Liver (tissue), 9 donors: ENCODE measurements around the gene IQSEC1. TPM values are rescaled to one million over a fixed set of nuclear protein-coding genes. Genes with fewer than 3 reads are reported as not detected.

ENCODE experiments used
- DNase-seq: peaks from one replicate; pipeline ENCODE4 v3.0.0-alpha.2; 2017; ENCODE audit warnings: low spot score
- H3K27ac ChIP-seq, 2 donors: one replicate each; pipeline ENCODE4 v1.7.0; 2013; ENCODE audit warnings: inconsistent platforms in 2 of 2, low read length in 2 of 2, control low read depth in 1 of 2, low read depth in 1 of 2, mild to moderate bottlenecking in 1 of 2
- H3K27me3 ChIP-seq, 4 donors: one replicate each; pipeline versions ENCODE4 v1.6.1 to v1.7.0; 2013; ENCODE audit warnings: low read length in 3 of 4, inconsistent platforms in 1 of 4, mild to moderate bottlenecking in 1 of 4, moderate library complexity in 1 of 4; ENCODE audit not compliant: control insufficient read depth in 4 of 4, insufficient read depth in 4 of 4
- H3K36me3 ChIP-seq, 4 donors: one replicate each; pipeline versions ENCODE4 v1.6.1 to v1.7.0; 2013; ENCODE audit warnings: low read length in 3 of 4, mild to moderate bottlenecking in 3 of 4, low read depth in 1 of 4, moderate library complexity in 1 of 4; ENCODE audit not compliant: control insufficient read depth in 4 of 4, insufficient read depth in 3 of 4
- H3K4me1 ChIP-seq, 4 donors: one replicate each; pipeline versions ENCODE4 v1.6.1 to v1.7.0; 2013; ENCODE audit warnings: low read length in 3 of 4, mild to moderate bottlenecking in 3 of 4, moderate library complexity in 1 of 4; ENCODE audit not compliant: control insufficient read depth in 4 of 4, insufficient read depth in 4 of 4
- H3K4me3 ChIP-seq, 3 donors: one replicate each; pipeline versions ENCODE4 v1.6.1 to v1.7.0; 2013; ENCODE audit warnings: low read length in 3 of 3, control low read depth in 1 of 3, low read depth in 1 of 3, mild to moderate bottlenecking in 1 of 3
- H3K9ac ChIP-seq, 2 donors: one replicate each; pipeline ENCODE4 v1.7.0; 2013; ENCODE audit warnings: low read length in 2 of 2, mild to moderate bottlenecking in 2 of 2, moderate library complexity in 2 of 2, control low read depth in 1 of 2, low read depth in 1 of 2
- H3K9me3 ChIP-seq, 4 donors: one replicate each; pipeline versions ENCODE4 v1.6.1 to v1.7.0; 2013; ENCODE audit warnings: low read length in 3 of 4; ENCODE audit not compliant: control insufficient read depth in 4 of 4
- ATF3 ChIP-seq: IDR thresholded peaks from 2 replicates; pipeline ENCODE4 v1.6.1; 2016; ENCODE audit warnings: antibody characterized with exemption
- EGR1 ChIP-seq, 2 donors: IDR thresholded peaks; 2 replicates each; pipeline ENCODE4 v1.6.1; 2016 to 2018; ENCODE audit warnings: antibody characterized with exemption in 2 of 2, low read depth in 2 of 2
- FOXA1 ChIP-seq: IDR thresholded peaks from 2 replicates; pipeline ENCODE4 v1.6.1; 2016; ENCODE audit warnings: antibody characterized with exemption
- FOXA2 ChIP-seq: IDR thresholded peaks from 2 replicates; pipeline ENCODE4 v1.6.1; 2016; ENCODE audit warnings: antibody characterized with exemption
- GABPA ChIP-seq, 2 donors: IDR thresholded peaks in 1 of 2; conservative IDR thresholded peaks in 1 of 2; 2 replicates each; pipeline ENCODE4 v1.6.1; 2016; ENCODE audit warnings: antibody characterized with exemption in 2 of 2, mild to moderate bottlenecking in 1 of 2, moderate library complexity in 1 of 2
- HNF4A ChIP-seq, 2 donors: conservative IDR thresholded peaks; 2 replicates each; pipeline ENCODE4 v1.6.1; 2016; ENCODE audit warnings: antibody characterized with exemption in 2 of 2, mild to moderate bottlenecking in 2 of 2
- HNF4G ChIP-seq: IDR thresholded peaks from 2 replicates; pipeline ENCODE4 v1.6.1; 2016; ENCODE audit warnings: antibody characterized with exemption
- NR2F2 ChIP-seq: IDR thresholded peaks from 2 replicates; pipeline ENCODE4 v1.6.1; 2016; ENCODE audit warnings: antibody characterized with exemption
- RAD21 ChIP-seq, 2 donors: IDR thresholded peaks; 2 replicates each; pipeline ENCODE4 v1.6.1; 2016; ENCODE audit warnings: antibody characterized with exemption in 2 of 2, mild to moderate bottlenecking in 2 of 2
- REST ChIP-seq: IDR thresholded peaks from 2 replicates; pipeline ENCODE4 v1.6.1; 2016; ENCODE audit warnings: antibody characterized with exemption, mild to moderate bottlenecking
- RXRA ChIP-seq, 2 donors: IDR thresholded peaks; 2 replicates each; pipeline ENCODE4 v1.6.1; 2017 to 2018; ENCODE audit warnings: antibody characterized with exemption in 2 of 2, mild to moderate bottlenecking in 1 of 2
- SP1 ChIP-seq: IDR thresholded peaks from 2 replicates; pipeline ENCODE4 v1.6.1; 2018; ENCODE audit warnings: antibody characterized with exemption, mild to moderate bottlenecking
- ZBTB33 ChIP-seq: IDR thresholded peaks from 2 replicates; pipeline ENCODE4 v1.6.1; 2016; ENCODE audit warnings: antibody characterized with exemption
- WGBS: extraction: QIAGEN DNeasy Blood & Tissue Kit; methylation state at CpG from one replicate; pipeline ENCODE4 v1.1.7; 2013; 5-methylcytosine and 5-hydroxymethylcytosine counted together
- polyA plus RNA-seq, 2 donors: library from polyadenylated mRNA; stranded (reverse) in 1 of 2; unstranded in 1 of 2; fragments of 200-250 nt in 1 of 2; fragments of >200 nt in 1 of 2; fragmentation: Nextera tagmentation in 1 of 2; extraction: Ambion mirVana in 1 of 2; gene quantifications; one replicate each; pipeline versions ENCODE4 v1.2.1 to v1.2.3, GENCODE V29; 2013 to 2015
- total RNA-seq, 2 donors: library from RNA; depleted of rRNA; stranded (reverse); fragments of >200 nt; gene quantifications; one replicate each; pipeline ENCODE4 v1.2.3, GENCODE V29; 2014
- donor health status: healthy.
- donor health status: healthy.
- donor health status: healthy.
- donor health status: healthy.
- donor health status: healthy.

The IQSEC1 gene
- total and polyA plus RNA-seq, 4 donors = 12.7 to 56.0 (median 36.2) TPM

- 90% methylated on average over 10 of the region's 10 CpGs for WGBS
Observed at GRCh38 chr3:12977117-12977808, 96.0 kb downstream of the IQSEC1 start.

GRCh38 chr3:12975748-12976522, 97.3 kb downstream of the IQSEC1 start:
- Histone ChIP-seq H3K4me3 (no peak overlapping the region), H3K9me3 (no peaks in the 10 kb centered on the region), H3K36me3 (no peaks in the 10 kb centered on the region), H3K4me1 (peaks cover 0 to 5% (median 4%) of the 10 kb centered on the region in 4 donors), H3K27ac (no peak overlapping the region), H3K9ac (no peak overlapping the region), H3K27me3 (no peaks in the 10 kb centered on the region)
- 94% methylated on average over 12 of the region's 12 CpGs for WGBS
- no peak for DNase-seq
- TF ChIP-seq FOXA1 = no peak
- TF ChIP-seq SP1 = no peak
- no peak for TF ChIP-seq REST
- no peak for TF ChIP-seq ZBTB33
- TF ChIP-seq NR2F2 = no peak
- no peak for TF ChIP-seq EGR1 (IDR thresholded peaks at IDR 0.05; ENCODE audit: low read depth in 2 of 2)

More at GRCh38 chr3:12977117-12977808, 96.0 kb downstream of the IQSEC1 start:
- DNase-seq = no peak
- Histone ChIP-seq H3K27me3 (no peaks in the 10 kb centered on the region), H3K9me3 (no peaks in the 10 kb centered on the region), H3K36me3 (no peaks in the 10 kb centered on the region), H3K4me3 (no peak overlapping the region), H3K27ac (no peak overlapping the region), H3K9ac (no peak overlapping the region), H3K4me1 (peaks cover 0 to 2% (median 0%) of the 10 kb centered on the region in 4 donors)
- TF ChIP-seq FOXA2 (no peak), HNF4A (conservative IDR thresholded peaks at IDR 0.05) (peak in 1 of 2 donors; percentile 4)

GRCh38 chr3:12974819-12975218, 98.4 kb downstream of the IQSEC1 start:
- no peak overlapping the region for H3K4me3 ChIP-seq
- no peak overlapping the region for H3K27ac ChIP-seq
- 87% methylated on average over 6 of the region's 6 CpGs for WGBS
- H3K36me3 ChIP-seq = no peaks in the 10 kb centered on the region
- no peaks in the 10 kb centered on the region for H3K9me3 ChIP-seq
- no peaks in the 10 kb centered on the region for H3K27me3 ChIP-seq
- DNase-seq = no peak
- H3K9ac ChIP-seq = no peak overlapping the region
- no peak for TF ChIP-seq ATF3
- TF ChIP-seq NR2F2 = no peak
- no peak for TF ChIP-seq HNF4G
- no peak for TF ChIP-seq REST
- no peak for TF ChIP-seq HNF4A (conservative IDR thresholded peaks at IDR 0.05)
- TF ChIP-seq ZBTB33 = no peak
- no peak for TF ChIP-seq RXRA (IDR thresholded peaks at IDR 0.05)
- no peak for TF ChIP-seq GABPA (IDR thresholded peaks at IDR 0.05 in 1 of 2, conservative IDR thresholded peaks at IDR 0.05 in 1 of 2)
- no peak for TF ChIP-seq FOXA1
- TF ChIP-seq RAD21 (IDR thresholded peaks at IDR 0.05) = no peak
- H3K4me1 ChIP-seq = peaks cover 2 to 14% (median 13%) of the 10 kb centered on the region in 4 donors
